Right lobe of liver (tissue), 6 donors: ENCODE data around the gene SEPTIN5. TPM values are rescaled to one million over a fixed set of nuclear protein-coding genes. Genes with fewer than 3 reads are reported as not detected.

Experiments used
- ATAC-seq, 4 donors: fragments of 200-7000 bp; cut with Tn5 transposase; one replicate each; pipeline ENCODE4 v1.9.1; 2020; ENCODE audit warnings: mild to moderate bottlenecking in 4 of 4, moderate library complexity in 4 of 4
- DNase-seq, 3 donors: peaks; one replicate each; pipeline ENCODE4 v3.0.0-alpha.2; 2020
- H3K27ac ChIP-seq, 3 donors: fragments of 200-600 bp; one replicate each; pipeline ENCODE4 v1.8.0; 2022
- H3K27me3 ChIP-seq, 2 donors: fragments of 200-600 bp; one replicate each; pipeline ENCODE4 v1.8.0; 2022
- H3K36me3 ChIP-seq, 4 donors: fragments of 200-600 bp; sonication (generic) in 1 of 4; one replicate each; pipeline versions ENCODE4 v1.5.1 to v1.8.0; 2017 to 2022; ENCODE audit warnings: control low read depth in 1 of 4
- H3K4me1 ChIP-seq, 4 donors: fragments of 200-600 bp; sonication (generic) in 1 of 4; one replicate each; pipeline versions ENCODE4 v1.5.1 to v1.8.0; 2017 to 2022; ENCODE audit warnings: control low read depth in 1 of 4
- H3K4me3 ChIP-seq, 3 donors: fragments of 200-600 bp; one replicate each; pipeline ENCODE4 v1.8.0; 2022
- H3K9me3 ChIP-seq, 4 donors: fragments of 200-600 bp; sonication (generic) in 1 of 4; one replicate each; pipeline versions ENCODE4 v1.5.1 to v1.8.0; 2017 to 2022; ENCODE audit warnings: control low read depth in 1 of 4
- CTCF ChIP-seq, 4 donors: fragments of 200-600 bp in 3 of 4; fragments of 450-650 bp in 1 of 4; IDR thresholded peaks; one replicate each; pipeline versions ENCODE4 v1.5.1 to v1.8.0; 2016 to 2022; ENCODE audit warnings: antibody characterized with exemption in 4 of 4, mild to moderate bottlenecking in 2 of 4
- POLR2A ChIP-seq: fragments of 450-650 bp; IDR thresholded peaks from one replicate; pipeline ENCODE4 v1.6.1; 2017; ENCODE audit warnings: antibody characterized with exemption, mild to moderate bottlenecking
- WGBS: methylation state at CpG from one replicate; pipeline ENCODE4 v1.1.6; 2018; ENCODE audit warnings: low coverage, low lambda C conversion rate; ENCODE audit not compliant: insufficient coverage; ENCODE audit errors: missing lambda C conversion rate; 5-methylcytosine and 5-hydroxymethylcytosine counted together
- intact Hi-C, 2 donors: fragments of 100-400 bp; cut with DNase I; formaldehyde crosslinking; loops; one replicate each; pipeline versions ENCODE4 v1.11.2 to v1.14.1; 2022
- total RNA-seq, 6 experiments: library from RNA; depleted of rRNA in 2 of 6; stranded (reverse); fragments of >200 nt in 2 of 6; fragmentation: NEBNext Ultra II Directional in 3 of 6; extraction: Animal tissue kit (Norgen Biotek cat#: 25700) in 3 of 6; gene quantifications; one replicate each; pipeline versions ENCODE4 v1.1.0 to v1.2.4, GENCODE V29; 2016 to 2023
- donor health status: DM: no; HTN: yes; CAD: no.
- donor health status: DM: no; HTN: no; CAD: no.
- donor health status: DM: no; HTN: no; CAD: no.
- donor health status: DM: no; HTN: yes; CAD: no.
- donor health status: DM: no; HTN: yes; CAD: no.

SEPTIN5 gene
- total RNA-seq, 6 experiments from 2014 or later, result 1.3 to 3.7 (median 2.1) TPM

- no peaks in the 10 kb centered on the region for H3K9me3 ChIP-seq
- intact Hi-C loops, result no loop called here
- no peaks in the 10 kb centered on the region for H3K4me1 ChIP-seq
- ATAC-seq, result no peak
- 57% methylated on average over 2 of the region's 16 CpGs for WGBS
- no peaks in the 10 kb centered on the region for H3K27me3 ChIP-seq
- H3K27ac ChIP-seq, result no peak overlapping the region
- no peak for TF ChIP-seq CTCF (IDR thresholded peaks at IDR 0.05)
- TF ChIP-seq POLR2A, result no peak
- no peak for DNase-seq
- H3K4me3 ChIP-seq, result no peak overlapping the region
- H3K36me3 ChIP-seq, result no peaks in the 10 kb centered on the region
These were observed 33.9 kb upstream of the SEPTIN5 start for GRCh38 chr22:19680287-19680881.

- no peak for ATAC-seq
- WGBS, result 69% methylated on average over 11 of the region's 11 CpGs
- DNase-seq, result no peak
- intact Hi-C loops, result no loop called here
- H3K36me3 ChIP-seq, result no peaks in the 10 kb centered on the region
- no peaks in the 10 kb centered on the region for H3K9me3 ChIP-seq
- H3K27ac ChIP-seq, result no peak overlapping the region
- no peaks in the 10 kb centered on the region for H3K27me3 ChIP-seq
- H3K4me1 ChIP-seq, result no peaks in the 10 kb centered on the region
- H3K4me3 ChIP-seq, result no peak overlapping the region
- TF ChIP-seq POLR2A (no peak), CTCF (IDR thresholded peaks at IDR 0.05) (no peak)
These were observed 33.1 kb upstream of the SEPTIN5 start for GRCh38 chr22:19680911-19681862.

- Histone ChIP-seq H3K36me3 (no peaks in the 10 kb centered on the region), H3K4me3 (no peak overlapping the region), H3K4me1 (no peaks in the 10 kb centered on the region), H3K27ac (no peak overlapping the region), H3K27me3 (no peaks in the 10 kb centered on the region), H3K9me3 (no peaks in the 10 kb centered on the region)
- no peak for TF ChIP-seq CTCF (IDR thresholded peaks at IDR 0.05)
- TF ChIP-seq POLR2A, result no peak
- no peak for DNase-seq
- 59% methylated on average over 6 of the region's 6 CpGs for WGBS
- intact Hi-C loops, result no loop called here
- ATAC-seq, result no peak
These were observed 32.4 kb upstream of the SEPTIN5 start for GRCh38 chr22:19681863-19682245.

GRCh38 chr22:19686946-19687345 lies 27.4 kb upstream of the SEPTIN5 start:
- no peak overlapping the region for H3K27ac ChIP-seq
- ATAC-seq, result no peak
- H3K4me3 ChIP-seq, result no peak overlapping the region
- no peaks in the 10 kb centered on the region for H3K4me1 ChIP-seq
- no peaks in the 10 kb centered on the region for H3K9me3 ChIP-seq
- no peaks in the 10 kb centered on the region for H3K36me3 ChIP-seq
- 85% methylated on average over 7 of the region's 7 CpGs for WGBS
- H3K27me3 ChIP-seq, result no peaks in the 10 kb centered on the region
- TF ChIP-seq CTCF (IDR thresholded peaks at IDR 0.05) (no peak), POLR2A (no peak)
- DNase-seq, result no peak
- intact Hi-C loops, result no loop called here
